Middle frontal gyrus (tissue), 1 donor: ENCODE measurements around the gene ARSI.

Experiments
- DNase-seq: peaks from one replicate; pipeline ENCODE4 v3.0.0-alpha.2; 2015; ENCODE audit warnings: low spot score; ENCODE audit errors: extremely low spot score

ARSI gene

DNA sequence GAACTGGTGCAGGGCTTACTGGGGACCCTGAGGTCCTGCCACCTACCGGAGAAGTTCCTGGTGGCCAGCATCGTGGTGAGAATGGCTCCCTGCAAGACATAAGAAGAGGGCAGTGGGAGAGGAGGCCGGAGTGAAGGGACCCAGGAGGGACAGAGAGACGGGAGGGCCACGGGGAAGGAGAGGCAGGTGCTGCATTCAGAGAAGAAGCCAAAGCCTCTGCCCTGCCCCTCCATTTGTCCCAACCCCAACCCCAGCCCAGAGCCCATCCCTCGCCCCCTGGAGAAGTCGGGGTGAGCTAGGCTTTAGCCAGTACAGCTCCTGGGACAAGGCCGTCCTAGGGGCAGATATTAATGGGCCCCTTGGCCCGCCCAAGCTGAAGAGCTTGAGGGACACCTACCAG, 55.0 kb downstream of the ARSI start:
- no peak for DNase-seq

DNA sequence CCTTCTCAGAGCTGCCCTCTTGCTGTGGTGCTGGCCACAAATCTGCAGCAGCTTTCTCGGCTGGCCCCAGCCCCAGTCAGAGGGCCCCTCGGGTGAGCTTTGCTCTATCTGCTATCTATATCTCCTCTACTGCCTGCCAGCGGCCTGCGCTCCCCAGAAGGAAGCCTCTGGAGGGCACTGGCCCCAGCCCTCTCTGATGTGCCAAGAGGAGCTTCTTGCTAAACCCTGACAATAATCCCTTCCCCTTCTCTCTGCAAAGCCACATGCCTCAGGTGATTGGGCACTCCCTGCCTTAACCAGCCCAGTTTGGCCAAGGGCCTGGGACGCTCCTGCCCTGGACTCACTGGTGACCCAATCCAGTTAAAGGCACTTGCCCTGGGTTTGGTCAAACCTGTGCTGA, 55.9 kb downstream of the ARSI start:
- DNase-seq, result no peak

DNA sequence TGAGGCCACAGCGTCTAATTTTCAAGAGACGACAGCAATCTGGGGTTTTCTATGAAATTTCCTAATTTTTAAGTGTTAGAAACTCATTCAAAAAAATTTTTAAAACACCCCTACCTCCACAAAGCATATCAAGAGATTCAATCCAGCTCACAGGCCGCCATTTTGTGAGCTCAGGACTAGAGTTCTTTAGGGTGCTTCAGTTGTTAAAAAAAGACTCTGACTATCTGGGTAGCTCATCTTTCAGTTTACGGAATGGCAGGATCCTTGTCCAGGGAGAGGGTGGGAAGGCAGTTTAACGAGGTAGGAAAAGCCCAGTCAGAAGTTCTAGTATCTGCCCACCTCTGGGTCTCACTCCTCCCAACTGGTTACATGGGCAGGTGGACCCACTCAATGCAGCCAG, 56.3 kb downstream of the ARSI start:
- DNase-seq, result no peak
